ENCODE measurements around the gene TNFAIP8.

Gene TNFAIP8

GRCh38 chr5:119346394-119346793 lies 9.4 kb upstream of the TNFAIP8 start:
- no peak for DNase-seq (ENCODE audit: low read depth in 2 of 2)

GRCh38 chr5:119347574-119347973 lies 8.2 kb upstream of the TNFAIP8 start:
- no peak for DNase-seq (ENCODE audit: low read depth in 2 of 2)

- no peak for DNase-seq (ENCODE audit: low read depth in 2 of 2)
Observed at GRCh38 chr5:119347991-119348390, 7.8 kb upstream of the TNFAIP8 start.

- DNase-seq (ENCODE audit: low read depth in 2 of 2), result no peak
Observed at GRCh38 chr5:119353213-119353612, 2.6 kb upstream of the TNFAIP8 start.

GRCh38 chr5:119353686-119354366 lies 2.0 kb upstream of the TNFAIP8 start:
- DNase-seq (ENCODE audit: low read depth in 2 of 2), result no peak

- DNase-seq (ENCODE audit: low read depth in 2 of 2), result no peak
Observed at GRCh38 chr5:119354537-119355243, 1.1 kb upstream of the TNFAIP8 start.

GRCh38 chr5:119355244-119355638 lies 578 bp upstream of the TNFAIP8 start:
- no peak for DNase-seq (ENCODE audit: low read depth in 2 of 2)

- DNase-seq (ENCODE audit: low read depth in 2 of 2), result no peak
Observed at GRCh38 chr5:119356612-119357188, 881 bp downstream of the TNFAIP8 start.

- no peak for DNase-seq (ENCODE audit: low read depth in 2 of 2)
Observed at GRCh38 chr5:119357270-119357669, 1.5 kb downstream of the TNFAIP8 start.

GRCh38 chr5:119357808-119358529 lies 2.1 kb downstream of the TNFAIP8 start:
- DNase-seq (ENCODE audit: low read depth in 2 of 2), result no peak

- no peak for DNase-seq (ENCODE audit: low read depth in 2 of 2)
Observed at GRCh38 chr5:119358530-119358900, 2.7 kb downstream of the TNFAIP8 start.

- no peak for DNase-seq (ENCODE audit: low read depth in 2 of 2)
Observed at GRCh38 chr5:119358901-119359603, 3.2 kb downstream of the TNFAIP8 start.

- no peak for DNase-seq (ENCODE audit: low read depth in 2 of 2)
Observed at GRCh38 chr5:119359737-119360413, 4.1 kb downstream of the TNFAIP8 start.

- DNase-seq (ENCODE audit: low read depth in 2 of 2), result no peak
Observed at GRCh38 chr5:119360905-119361593, 5.2 kb downstream of the TNFAIP8 start.

GRCh38 chr5:119361594-119362125 lies 5.8 kb downstream of the TNFAIP8 start:
- DNase-seq (ENCODE audit: low read depth in 2 of 2), result no peak

GRCh38 chr5:119362714-119363113 lies 6.9 kb downstream of the TNFAIP8 start:
- no peak for DNase-seq (ENCODE audit: low read depth in 2 of 2)

- no peak for DNase-seq (ENCODE audit: low read depth in 2 of 2)
Observed at GRCh38 chr5:119363271-119363670, 7.5 kb downstream of the TNFAIP8 start.

GRCh38 chr5:119363936-119364335 lies 8.1 kb downstream of the TNFAIP8 start:
- DNase-seq (ENCODE audit: low read depth in 2 of 2), result no peak

- no peak for DNase-seq (ENCODE audit: low read depth in 2 of 2)
Observed at GRCh38 chr5:119365847-119366539, 10.2 kb downstream of the TNFAIP8 start.

- DNase-seq (ENCODE audit: low read depth in 2 of 2), result no peak
Observed at GRCh38 chr5:119366540-119366881, 10.7 kb downstream of the TNFAIP8 start.
